OCI-LY7 (cell line): Measurements from ENCODE around the gene IGF2. TPM values are rescaled to one million over a fixed set of nuclear protein-coding genes. Genes with fewer than 3 reads are reported as not detected.

Experiments
- BruUV-seq: library from RNA; stranded (reverse); fragments of 400-500 nt; replicated peaks from 2 replicates; lab custom pipeline; 2021; lab: Mats Ljungman, UMichigan
- CTCF ChIA-PET: fragments of 300-600 bp; sonication (Branson Sonifier 250); formaldehyde crosslinking; loops from one replicate; lab custom pipeline; 2022; ENCODE audit warnings: antibody characterized with exemption; ENCODE audit not compliant: unreplicated experiment; lab: Charles Lee
- POLR2A ChIA-PET: fragments of 300-600 bp; sonication (Branson Sonifier 250); formaldehyde crosslinking; loops from one replicate; lab custom pipeline; 2022; ENCODE audit warnings: antibody characterized with exemption; lab: Charles Lee
- DNase-seq: peaks from one replicate; pipeline ENCODE4 v3.0.0-alpha.2; 2015; ENCODE audit warnings: low spot score
- H2AFZ ChIP-seq: fragments of 200-600 bp; sonication (generic), shearing (Covaris generic); 2 replicates; pipeline ENCODE4 v1.6.1; 2014; ENCODE audit warnings: mild to moderate bottlenecking, antibody characterized with exemption, low read length, moderate library complexity
- H3K27ac ChIP-seq: fragments of 200-600 bp; sonication (generic); 2 replicates; pipeline ENCODE4 v1.5.1; 2014; ENCODE audit warnings: mixed run types, low read depth, mild to moderate bottlenecking, moderate library complexity, low read length, inconsistent platforms; ENCODE audit not compliant: poor library complexity, severe bottlenecking
- H3K36me3 ChIP-seq: fragments of 200-600 bp; sonication (generic); 2 replicates; pipeline ENCODE4 v1.6.1; 2014; ENCODE audit warnings: mild to moderate bottlenecking, antibody characterized with exemption, low read length, moderate library complexity, mixed read lengths; ENCODE audit not compliant: insufficient read depth
- H3K4me1 ChIP-seq: fragments of 200-600 bp; sonication (generic); 2 replicates; pipeline ENCODE4 v1.5.1; 2014; ENCODE audit warnings: mild to moderate bottlenecking, low read length; ENCODE audit not compliant: insufficient read depth, poor library complexity, severe bottlenecking
- H3K4me2 ChIP-seq: fragments of 200-600 bp; sonication (generic); 2 replicates; pipeline ENCODE4 v1.6.1; 2014; ENCODE audit warnings: mild to moderate bottlenecking, low read length
- H3K4me3 ChIP-seq: fragments of 200-600 bp; sonication (generic); 2 replicates; pipeline ENCODE4 v1.5.1; 2014; ENCODE audit warnings: mild to moderate bottlenecking, low read depth, low read length; ENCODE audit not compliant: poor library complexity, severe bottlenecking
- H3K79me2 ChIP-seq: fragments of 200-600 bp; sonication (generic); 2 replicates; pipeline ENCODE4 v1.6.1; 2016; ENCODE audit warnings: low read depth, mild to moderate bottlenecking, low read length, moderate library complexity, mixed read lengths; ENCODE audit not compliant: insufficient read depth
- H3K9me2 ChIP-seq: fragments of 200-600 bp; sonication (generic); 2 replicates; pipeline ENCODE4 v1.6.1; 2016; ENCODE audit warnings: mild to moderate bottlenecking, low read length, mixed read lengths; ENCODE audit not compliant: insufficient read depth
- H3K9me3 ChIP-seq: fragments of 200-600 bp; sonication (generic); 2 replicates; pipeline ENCODE4 v1.6.1; 2014; ENCODE audit warnings: mild to moderate bottlenecking, mixed run types, low read length, mixed read lengths
- H4K20me1 ChIP-seq: fragments of 200-600 bp; sonication (generic); 2 replicates; pipeline ENCODE4 v1.6.1; 2014; ENCODE audit warnings: mild to moderate bottlenecking, antibody characterized with exemption, low read length, moderate library complexity, mixed read lengths; ENCODE audit not compliant: insufficient read depth
- CTCF ChIP-seq: fragments of 200-600 bp; sonication (generic); conservative IDR thresholded peaks from 2 replicates; pipeline ENCODE4 v1.5.1; 2014; ENCODE audit warnings: mild to moderate bottlenecking, antibody characterized with exemption, low read length, moderate library complexity, mixed read lengths
- EZH2phosphoT487 ChIP-seq: fragments of 200-600 bp; sonication (generic); IDR thresholded peaks from 2 replicates; pipeline ENCODE4 v1.6.1; 2018; ENCODE audit warnings: low read depth, borderline replicate concordance, mild to moderate bottlenecking, mixed run types, antibody characterized with exemption, low read length, moderate library complexity, mixed read lengths
- intact Hi-C: fragments of 100-400 bp; cut with micrococcal nuclease; formaldehyde crosslinking; loops from one replicate; pipeline ENCODE4 v1.10.0; 2022; ENCODE audit not compliant: unreplicated experiment
- total RNA-seq, 2 experiments: library from RNA; depleted of rRNA in 1 of 2; stranded (reverse); fragments of >200 nt in 1 of 2; shearing (Covaris generic) in 1 of 2; gene quantifications; 2 replicates each; pipeline ENCODE4 v1.2.3, GENCODE V29; 2014 to 2022

Gene IGF2
- total RNA-seq, 2 experiments from 2014 or later: not detected

- intact Hi-C loops: loop anchor here (5.0 kb wide), 1 partner anchor 465 kb away; no protein-coding TSS in a partner anchor
- Histone ChIP-seq H3K4me1 (no peaks in the 10 kb centered on the region), H3K9me2 (no peaks in the 10 kb centered on the region), H3K4me3 (no peak overlapping the region), H3K4me2 (no peak overlapping the region), H3K27ac (no peak overlapping the region), H3K9me3 (no peaks in the 10 kb centered on the region), H2AFZ (no peak overlapping the region), H4K20me1 (no peaks in the 10 kb centered on the region), H3K36me3 (no peaks in the 10 kb centered on the region), H3K79me2 (no peaks in the 10 kb centered on the region)
- no TSS peak for BruUV-seq
- ChIA-PET CTCF (no interaction called here), POLR2A (no interaction called here)
- DNase-seq: no peak
- TF ChIP-seq EZH2phosphoT487: no peak
- no peak for TF ChIP-seq CTCF
Measured at GRCh38 chr11:2172676-2173075, 33.5 kb upstream of the IGF2 start.

DNA sequence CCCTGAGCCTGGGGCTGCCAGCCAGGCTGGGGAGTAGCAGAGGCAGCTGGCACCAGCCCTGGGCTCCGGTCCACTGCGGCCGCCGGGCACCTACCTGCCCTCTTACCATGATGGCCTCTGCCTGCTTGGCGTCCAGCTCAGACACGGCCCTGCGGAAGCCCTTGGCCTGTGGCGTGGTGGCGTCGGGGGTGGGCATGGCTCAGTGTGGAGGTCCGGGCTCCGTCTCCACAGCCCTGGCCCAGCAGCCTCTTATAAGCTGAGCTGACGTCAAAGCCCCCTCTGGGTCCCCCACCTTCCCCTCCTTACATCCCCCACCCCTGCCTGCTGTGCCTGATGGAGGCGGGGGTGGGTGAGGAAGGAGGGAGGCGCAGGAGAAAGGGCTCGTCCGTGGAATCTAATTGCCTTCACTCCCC lies 32.4 kb upstream of the IGF2 start, which contains the start of gene TH:
Gene TH, minus strand, starts transcription at position 225 of the 413 bp plus-strand sequence. Its CDS starts 29 bp downstream, at position 196.
- H3K4me1 ChIP-seq: no peaks in the 10 kb centered on the region
- no peaks in the 10 kb centered on the region for H3K79me2 ChIP-seq
- no TSS peak for BruUV-seq
- DNase-seq: no peak
- no peaks in the 10 kb centered on the region for H3K9me2 ChIP-seq
- ChIA-PET POLR2A (no interaction called here), CTCF (no interaction called here)
- no peaks in the 10 kb centered on the region for H3K36me3 ChIP-seq
- H3K27ac ChIP-seq: no peak within 1 kb of the TSS
- no peak within 1 kb of the TSS for H3K4me3 ChIP-seq
- H4K20me1 ChIP-seq: no peaks in the 10 kb centered on the region
- TF ChIP-seq EZH2phosphoT487 (no peak), CTCF (no peak)
- no peaks in the 10 kb centered on the region for H3K9me3 ChIP-seq
- intact Hi-C loops: loop anchor here (5.0 kb wide), 1 partner anchor 464 kb away; no protein-coding TSS in a partner anchor
- no peak within 1 kb of the TSS for H3K4me2 ChIP-seq
- H2AFZ ChIP-seq: no peak within 1 kb of the TSS

DNA sequence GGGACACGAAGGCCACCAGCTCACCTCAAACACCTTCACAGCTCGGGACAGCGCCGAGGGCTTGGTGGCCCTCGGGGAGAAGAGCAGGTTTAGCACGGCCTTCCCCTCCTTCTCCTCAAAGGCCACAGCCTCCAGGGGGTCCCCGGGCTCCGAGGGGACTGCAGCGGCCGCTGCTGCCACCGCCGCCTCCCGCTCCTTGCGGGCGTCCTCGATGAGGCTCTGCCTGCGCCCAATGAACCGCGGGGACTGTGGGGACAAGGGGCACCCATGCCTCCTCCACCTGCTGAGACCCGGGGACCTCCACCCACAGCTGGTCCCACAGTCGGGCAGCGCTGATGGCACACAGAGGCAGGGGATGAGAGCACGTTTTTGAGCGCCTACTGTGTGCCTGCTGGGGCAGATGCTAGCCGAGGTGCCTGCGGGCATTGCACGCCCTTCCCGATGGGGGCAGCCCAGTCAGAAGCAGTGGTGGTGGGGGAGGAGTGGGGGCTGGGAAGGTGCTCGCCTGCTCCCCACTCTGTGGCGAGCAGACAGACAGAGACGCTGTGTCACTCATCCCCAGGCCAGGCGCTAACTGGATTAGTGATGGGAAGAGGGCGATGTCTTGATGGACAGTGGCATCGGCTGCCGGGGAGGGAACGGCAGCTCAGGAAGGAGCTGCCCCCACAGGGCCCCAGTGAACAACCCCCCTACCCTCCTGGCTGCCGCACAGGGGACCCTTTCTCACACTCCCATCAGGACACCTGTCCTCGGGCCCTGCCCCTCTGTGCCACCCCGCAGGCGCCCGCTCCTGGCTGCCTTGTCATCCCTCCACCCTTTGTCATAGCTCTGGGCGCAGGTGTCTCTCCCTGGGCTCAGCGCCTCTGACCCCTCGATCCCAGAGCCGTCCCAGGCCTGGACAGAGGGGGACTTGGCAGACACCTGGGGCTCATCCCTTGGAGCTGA lies 30.7 kb upstream of the IGF2 start:
- H3K79me2 ChIP-seq: no peaks in the 10 kb centered on the region
- H3K27ac ChIP-seq: no peak overlapping the region
- no peak overlapping the region for H3K4me3 ChIP-seq
- intact Hi-C loops: loop anchor here (5.0 kb wide), 1 partner anchor 463 kb away; no protein-coding TSS in a partner anchor
- H3K9me2 ChIP-seq: no peaks in the 10 kb centered on the region
- BruUV-seq: no TSS peak
- TF ChIP-seq CTCF: no peak
- no peak for TF ChIP-seq EZH2phosphoT487
- no peaks in the 10 kb centered on the region for H4K20me1 ChIP-seq
- no peak overlapping the region for H2AFZ ChIP-seq
- ChIA-PET POLR2A (no interaction called here), CTCF (no interaction called here)
- H3K4me1 ChIP-seq: no peaks in the 10 kb centered on the region
- H3K36me3 ChIP-seq: no peaks in the 10 kb centered on the region
- no peak for DNase-seq
- no peak overlapping the region for H3K4me2 ChIP-seq
- H3K9me3 ChIP-seq: no peaks in the 10 kb centered on the region
